Measurements from ENCODE around the gene RANBP1. TPM values are rescaled to one million over a fixed set of nuclear protein-coding genes. Genes with fewer than 3 reads are reported as not detected.
"Not testable (repeated sequence)": the region's sequence is repeated elsewhere in the genome, so short reads cannot be mapped to it uniquely, and the experiment has no call there.

RANBP1 gene
- total and polyA plus RNA-seq, 2 of the 8 experiments (the other 6 are each of a cell fraction or from before 2014, with no cell fraction given): 343 to 484 TPM

GRCh38 chr22:20066617-20067383, 49.1 kb upstream of the RANBP1 start (continued):
- TF ChIP-seq PHF8 (conservative IDR thresholded peaks at IDR 0.05; ENCODE audit: low read depth, low read length): no peak
- TF ChIP-seq GABPA (IDR thresholded peaks at IDR 0.05; ENCODE audit: borderline replicate concordance, insufficient read depth, low read length): no peak

GRCh38 chr22:20067384-20067682, 48.6 kb upstream of the RANBP1 start:
- not testable (repeated sequence) for H2BK5ac ChIP-seq (ENCODE audit: low read depth, low read length); H2BK12ac ChIP-seq (ENCODE audit: low read depth, low read length); H2BK120ac ChIP-seq (replicated peaks; ENCODE audit: low read depth, low read length); H3K14ac ChIP-seq (ENCODE audit: insufficient read length); H4K5ac ChIP-seq (ENCODE audit: insufficient read length, low read depth, low read length); H3K4me2 ChIP-seq (ENCODE audit: insufficient read depth in 1 of 2, low read depth in 2 of 2, low read length in 2 of 2); H3K27ac ChIP-seq (ENCODE audit: low read depth, low read length); FAIRE-seq; H2AFZ ChIP-seq (ENCODE audit: low read length); H3K18ac ChIP-seq (ENCODE audit: extremely low read depth, low read length); H3K4me3 ChIP-seq (ENCODE audit: extremely low read depth in 1 of 4, insufficient read depth in 2 of 4, low read depth in 3 of 4, low read length in 4 of 4); H3K79me1 ChIP-seq (ENCODE audit: low read depth, low read length); DNase-seq (ENCODE audit: low read depth in 1 of 2, low spot score in 2 of 2); H2BK15ac ChIP-seq (ENCODE audit: low read length); H3K79me2 ChIP-seq (ENCODE audit: control insufficient read depth in 1 of 2, insufficient read depth in 2 of 2, low read length in 2 of 2); H3K56ac ChIP-seq (replicated peaks; ENCODE audit: insufficient read length, low read depth, low read length); H3K9ac ChIP-seq (replicated peaks in 1 of 4; ENCODE audit: extremely low read depth in 1 of 4, low read depth in 3 of 4, low read length in 3 of 4); H3K36me3 ChIP-seq (ENCODE audit: control insufficient read depth in 2 of 4, insufficient read depth in 4 of 4, low read length in 3 of 4); H3K4ac ChIP-seq (replicated peaks; ENCODE audit: insufficient read length, low read depth, low read length); H3K4me1 ChIP-seq (replicated peaks in 1 of 4; ENCODE audit: control insufficient read depth in 3 of 4, insufficient read depth in 4 of 4, low read length in 3 of 4); H2BK20ac ChIP-seq (ENCODE audit: low read length); H4K20me1 ChIP-seq (replicated peaks in 1 of 2; ENCODE audit: control insufficient read depth in 1 of 2, insufficient read depth in 2 of 2, low read length in 2 of 2); H3K23ac ChIP-seq (ENCODE audit: insufficient read length); H2AK5ac ChIP-seq (ENCODE audit: low read depth, low read length); H3K9me3 ChIP-seq (ENCODE audit: insufficient read depth in 2 of 2, low read depth in 1 of 2, low read length in 1 of 2); H4K91ac ChIP-seq (replicated peaks; ENCODE audit: insufficient read length, low read length); H4K8ac ChIP-seq (ENCODE audit: extremely low read depth, insufficient read depth, low read length); H3K23me2 ChIP-seq (ENCODE audit: low read depth, low read length); H3K27me3 ChIP-seq (replicated peaks in 1 of 4; ENCODE audit: control insufficient read depth in 3 of 4, extremely low read depth in 1 of 4, insufficient read depth in 3 of 4, low read length in 3 of 4)
- WGBS, 2 experiments (ENCODE audit: extremely low coverage in 1 of 2, insufficient coverage in 1 of 2, insufficient read length in 1 of 2, insufficient replicate concordance in 2 of 2, low coverage in 1 of 2, low lambda C conversion rate in 2 of 2, missing lambda C conversion rate in 1 of 2): 100% methylated on average over 2 of the region's 3 CpGs; no CpG with 5 or more reads in 1 of the 2 experiments
- CTCF ChIA-PET (ENCODE audit: partially characterized antibody): interaction anchor here (0.6 to 1.3 kb wide), 4 partner anchors 8 to 75 kb away, joined by 3 to 4 read pairs (median 4); no protein-coding TSS in a partner anchor
- POLR2A ChIA-PET (ENCODE audit: partially characterized antibody): interaction anchor here (1.0 kb wide), 1 partner anchor 14 kb away, joined by 4 read pairs; no protein-coding TSS in a partner anchor

Measured in H1 (cell line).